A549 (cell line): ENCODE data around the gene WNT6. TPM values are rescaled to one million over a fixed set of nuclear protein-coding genes. Genes with fewer than 3 reads are reported as not detected.
A peak's percentile ranks its signal among the peaks of the same experiment; 100 is the strongest.

Experiments used
- ATAC-seq, 2 experiments: fragments of 200-7000 bp in 1 of 2; fragments of >200 bp in 1 of 2; cut with Nextera tagmentation in 1 of 2; cut with Tn5 transposase in 1 of 2; 3 replicates each; pipeline versions ENCODE4 v1.8.0 to v1.9.1; 2018 to 2020; ENCODE audit warnings: mild to moderate bottlenecking in 1 of 2, moderate library complexity in 1 of 2
- CTCF ChIA-PET: fragments of 300-600 bp; sonication (Branson Sonifier 250); formaldehyde crosslinking; extraction: SDS; loops from one replicate; lab custom pipeline; 2021; ENCODE audit warnings: antibody characterized with exemption, inconsistent platforms; lab: Yijun Ruan, JAX
- POLR2A ChIA-PET: fragments of 350-600 bp; formaldehyde crosslinking; extraction: SDS; loops from one replicate; lab custom pipeline; 2021; ENCODE audit warnings: antibody characterized with exemption, inconsistent platforms; lab: Yijun Ruan, JAX
- DNase-seq, 2 experiments: peaks; one replicate each; pipeline versions ENCODE4 v3.0.0 to v3.0.0-alpha.2; 2011 to 2016; ENCODE audit warnings: low read depth in 1 of 2, low spot score in 1 of 2
- FAIRE-seq: peaks from 2 replicates; lab custom pipeline; 2011; peaks lifted over from hg19 to GRCh38; lab: Jason Lieb, UNC
- H3K27ac ChIP-seq, 2 experiments: fragments of >200 bp; sonication (Bioruptor Twin); formaldehyde crosslinking; 3 replicates each; pipeline ENCODE4 v1.5.1; 2016 to 2017
- H3K4me1 ChIP-seq: fragments of >200 bp; sonication (Bioruptor Twin); formaldehyde crosslinking; 3 replicates; pipeline ENCODE4 v1.6.1; 2016
- H3K4me2 ChIP-seq: fragments of >200 bp; sonication (Bioruptor Twin); formaldehyde crosslinking; 3 replicates; pipeline ENCODE4 v1.6.1; 2016
- H3K4me3 ChIP-seq: fragments of >200 bp; sonication (Bioruptor Twin); formaldehyde crosslinking; 3 replicates; pipeline ENCODE4 v1.5.1; 2016
- H3K9me3 ChIP-seq: fragments of >200 bp; sonication (Bioruptor Twin); formaldehyde crosslinking; 3 replicates; pipeline ENCODE4 v1.6.1; 2016
- ATOH8 ChIP-seq: fragments of 250-450 bp; sonication (Bioruptor Pico); IDR thresholded peaks from 2 replicates; pipeline ENCODE4 v1.5.0; 2020; ENCODE audit warnings: low read depth, mild to moderate bottlenecking, moderate library complexity
- CBX2 ChIP-seq: fragments of 200-600 bp; sonication (generic); IDR thresholded peaks from 2 replicates; pipeline ENCODE4 v1.6.1; 2016; ENCODE audit warnings: low read depth, mild to moderate bottlenecking, borderline replicate concordance
- CEBPB ChIP-seq, 2 experiments: fragments of >200 bp in 1 of 2; sonication (Bioruptor Twin) in 1 of 2; formaldehyde crosslinking in 1 of 2; IDR thresholded peaks; 2 replicates each; pipeline ENCODE4 v1.6.1; 2012 to 2016
- HEYL ChIP-seq: fragments of 250-450 bp; sonication (Bioruptor Pico); IDR thresholded peaks from 2 replicates; pipeline ENCODE4 v1.8.0; 2021; ENCODE audit warnings: mild to moderate bottlenecking, moderate library complexity
- POLR2A ChIP-seq: IDR thresholded peaks from 2 replicates; pipeline ENCODE4 v1.6.1; 2012; ENCODE audit warnings: mild to moderate bottlenecking, low read length
- RAD21 ChIP-seq, 2 experiments: fragments of >200 bp in 1 of 2; sonication (Bioruptor Twin) in 1 of 2; formaldehyde crosslinking in 1 of 2; IDR thresholded peaks in 1 of 2; conservative IDR thresholded peaks in 1 of 2; 2 replicates in 1 of 2; 3 replicates in 1 of 2; pipeline ENCODE4 v1.6.1; 2012 to 2018; ENCODE audit warnings: inconsistent platforms in 1 of 2
- SMC3 ChIP-seq: fragments of >200 bp; sonication (Bioruptor Twin); formaldehyde crosslinking; IDR thresholded peaks from 3 replicates; pipeline ENCODE4 v1.6.1; 2018; ENCODE audit warnings: inconsistent platforms
- TFCP2L1 ChIP-seq: fragments of 250-450 bp; sonication (Bioruptor Pico); IDR thresholded peaks from 2 replicates; pipeline ENCODE4 v1.5.0; 2021; ENCODE audit warnings: mild to moderate bottlenecking
- TP53 ChIP-seq: fragments of 250-450 bp; sonication (Bioruptor Pico); IDR thresholded peaks from 2 replicates; pipeline ENCODE4 v1.5.0; 2021; ENCODE audit warnings: mild to moderate bottlenecking, moderate library complexity
- ZC3H11A ChIP-seq: fragments of 450-650 bp; IDR thresholded peaks from 2 replicates; pipeline ENCODE4 v1.6.1; 2014; ENCODE audit warnings: antibody characterized with exemption, mild to moderate bottlenecking
- WGBS: methylation state at CpG from one replicate; pipeline ENCODE4 v1.1.6; 2017; ENCODE audit errors: missing lambda C conversion rate; 5-methylcytosine and 5-hydroxymethylcytosine counted together
- polyA plus RNA-seq, 4 experiments: library from polyadenylated mRNA; depleted of rRNA in 3 of 4; stranded (reverse); fragments of >200 nt; fragmentation: RNase III in 1 of 4; extraction: RNeasy Plus Mini Kit Qiagen cat#74134 plus additional on column Dnase treatment in 1 of 4; gene quantifications; 2 replicates in 3 of 4; 3 replicates in 1 of 4; pipeline ENCODE4 v1.2.3, GENCODE V29; 2011 to 2017

Gene WNT6
- polyA plus RNA-seq, 2 of the 4 experiments (the other 2 are of a cell fraction), result 0.06 to 0.10 TPM

- TF ChIP-seq TFCP2L1 (CRISPR knock-in tag) (no peak), SMC3 (no peak)
- TF ChIP-seq, all 56 proteins: peak for 0
Measured at GRCh38 chr2:218854860-218855259, 4.7 kb upstream of the WNT6 start (continued).

GRCh38 chr2:218855305-218856166 lies 4.1 kb upstream of the WNT6 start:
- FAIRE-seq (no peak), DNase-seq (no peak), ATAC-seq (no peak)
- TF ChIP-seq HEYL (CRISPR knock-in tag), result no peak
- ChIA-PET CTCF (interaction anchor here (0.6 to 6.2 kb wide), 6 partner anchors 15 to 267 kb away, joined by 3 to 57 read pairs (median 6); partner anchors contain the start of gene TTLL4), POLR2A (no interaction called here)
- H3K4me1 ChIP-seq, result peaks cover 44% of the 10 kb centered on the region
- peak overlapping the region in 1 of 2 experiments; percentile 63; a peak in 1 of 6 replicates for H3K27ac ChIP-seq
- WGBS, result 84% methylated on average over 12 of the region's 14 CpGs
- H3K4me3 ChIP-seq, result no peak overlapping the region
- H3K9me3 ChIP-seq, result no peaks in the 10 kb centered on the region
- H3K4me2 ChIP-seq, result no peak overlapping the region

GRCh38 chr2:218856167-218856895 lies 3.3 kb upstream of the WNT6 start:
- H3K27ac ChIP-seq, result peak overlapping the region in 1 of 2 experiments; percentile 63; a peak in 2 of 6 replicates
- DNase-seq (no peak), ATAC-seq (no peak), FAIRE-seq (no peak)
- ChIA-PET CTCF (interaction anchor here (1.3 to 6.2 kb wide), 2 partner anchors 20 to 146 kb away, joined by 6 to 57 read pairs; partner anchors contain the start of gene TTLL4), POLR2A (no interaction called here)
- 82% methylated on average over 12 of the region's 12 CpGs for WGBS
- H3K4me2 ChIP-seq, result no peak overlapping the region
- H3K4me1 ChIP-seq, result peaks cover 46% of the 10 kb centered on the region
- TF ChIP-seq POLR2A (no peak), CEBPB (IDR thresholded peaks at IDR 0.05) (no peak)
- H3K9me3 ChIP-seq, result no peaks in the 10 kb centered on the region
- H3K4me3 ChIP-seq, result no peak overlapping the region

DNA sequence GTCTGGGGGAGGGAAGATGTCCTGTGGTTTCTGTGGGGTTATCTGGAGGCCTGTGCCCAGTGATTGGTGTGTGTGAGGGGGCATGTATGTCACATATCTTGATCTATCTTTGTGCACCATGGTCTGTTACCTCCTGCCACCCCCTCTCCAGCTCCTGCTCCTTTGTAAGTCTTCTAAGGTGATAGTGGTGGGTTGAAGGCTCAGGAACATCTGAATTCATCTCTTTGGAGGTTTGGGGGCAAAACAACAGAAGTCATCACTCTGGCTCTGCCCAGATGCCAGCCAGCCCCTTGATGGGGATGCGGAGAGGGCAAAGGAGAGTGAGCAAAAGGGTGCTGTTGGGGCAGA lies 2.7 kb upstream of the WNT6 start:
- Histone ChIP-seq H3K9me3 (no peaks in the 10 kb centered on the region), H3K4me1 (peaks cover 46% of the 10 kb centered on the region), H3K4me3 (no peak overlapping the region), H3K4me2 (peak overlapping the region; percentile 100), H3K27ac (peak overlapping the region in 1 of 2 experiments; percentile 63; a peak in 2 of 6 replicates)
- no peak for TF ChIP-seq TP53 (CRISPR knock-in tag)
- no peak for TF ChIP-seq RAD21 (conservative IDR thresholded peaks at IDR 0.05 in 1 of 2, IDR thresholded peaks at IDR 0.05 in 1 of 2)
- no peak for TF ChIP-seq ZC3H11A
- TF ChIP-seq ATOH8 (CRISPR knock-in tag), result no peak
- FAIRE-seq, result no peak
- DNase-seq, result no peak
- no peak for ATAC-seq
- ChIA-PET CTCF (no interaction called here), POLR2A (no interaction called here)
- WGBS, result 100% methylated on average over 1 of the region's 1 CpG

GRCh38 chr2:218857371-218858137 lies 2.1 kb upstream of the WNT6 start:
- WGBS, result 11% methylated on average over 9 of the region's 10 CpGs
- POLR2A ChIA-PET, result no interaction called here

More at GRCh38 chr2:218857371-218858137, 2.1 kb upstream of the WNT6 start:
- no peak for TF ChIP-seq CBX2
- ATAC-seq, result peak; percentile 33 to 47; a peak in 4 of 6 replicates
- peak overlapping the region; percentile 1 to 81; a peak in 3 of 6 replicates for H3K27ac ChIP-seq
- H3K4me1 ChIP-seq, result peaks cover 46% of the 10 kb centered on the region
- no peaks in the 10 kb centered on the region for H3K9me3 ChIP-seq
- FAIRE-seq, result no peak
- peak overlapping the region; percentile 100 for H3K4me2 ChIP-seq
- CTCF ChIA-PET, result interaction anchor here (1.0 to 8.0 kb wide), 3 partner anchors 10 to 146 kb away, joined by 3 to 70 read pairs (median 12); no protein-coding TSS in a partner anchor
- DNase-seq, result no peak
- H3K4me3 ChIP-seq, result no peak overlapping the region
